ENCODE results near the gene TMEM186.
"Not testable (repeated sequence)": the region's sequence is repeated elsewhere in the genome, so short reads cannot be mapped to it uniquely, and the experiment has no call there.

The TMEM186 gene

DNA sequence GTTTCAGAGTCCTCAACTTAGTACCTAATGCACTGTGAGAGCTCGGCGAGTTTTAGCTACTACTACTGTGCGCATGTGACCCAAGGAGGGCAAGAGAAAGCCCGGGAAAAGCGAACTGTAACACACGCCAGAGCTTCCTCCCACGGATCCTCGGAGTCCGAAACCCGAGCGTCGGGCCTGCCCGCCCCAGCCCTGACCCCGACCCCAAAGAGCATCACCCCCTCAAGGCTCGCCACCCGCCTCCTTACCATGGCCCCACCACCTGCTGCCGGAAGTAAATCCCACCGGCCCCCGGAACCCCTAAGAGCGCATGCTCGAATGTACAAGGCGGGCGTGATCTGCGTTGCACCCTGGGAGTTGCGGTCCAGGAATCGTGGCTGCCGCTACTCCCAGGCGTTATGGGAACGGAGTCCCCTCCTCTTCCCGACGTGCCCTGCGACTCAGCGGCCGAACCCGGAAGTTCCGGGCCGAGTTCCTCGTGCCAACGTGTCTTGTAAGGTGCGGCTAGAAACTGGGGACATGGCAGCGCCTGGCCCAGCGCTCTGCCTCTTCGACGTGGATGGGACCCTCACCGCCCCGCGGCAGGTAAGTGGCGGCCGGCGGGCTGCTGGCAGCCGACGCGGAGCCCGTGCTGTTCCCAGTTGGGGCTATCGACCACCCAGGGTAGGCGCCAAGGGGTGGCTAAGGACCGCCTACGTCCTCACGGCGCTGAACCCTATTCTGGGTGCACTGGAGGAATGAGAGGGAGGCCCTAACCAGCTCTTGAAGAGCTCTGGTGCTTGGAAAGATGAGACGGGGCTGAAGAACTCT lies at the start of gene TMEM186, which contains the start of gene PMM2:
TMEM186 (minus strand) TSS at position 276 of the 810 bp plus-strand sequence; CDS start at position 251, 25 bp downstream.
PMM2 (plus strand) TSS at position 476 of the 810 bp plus-strand sequence; CDS start at position 520, 44 bp downstream.
- DNase-seq (ENCODE audit: low spot score): peak; percentile 94

GRCh38 chr16:8847145-8847544 lies 49.7 kb upstream of the TMEM186 start:
- DNase-seq (ENCODE audit: low spot score): no peak

GRCh38 chr16:8846401-8846932 lies 49.0 kb upstream of the TMEM186 start:
- no peak for DNase-seq (ENCODE audit: low spot score)

DNA sequence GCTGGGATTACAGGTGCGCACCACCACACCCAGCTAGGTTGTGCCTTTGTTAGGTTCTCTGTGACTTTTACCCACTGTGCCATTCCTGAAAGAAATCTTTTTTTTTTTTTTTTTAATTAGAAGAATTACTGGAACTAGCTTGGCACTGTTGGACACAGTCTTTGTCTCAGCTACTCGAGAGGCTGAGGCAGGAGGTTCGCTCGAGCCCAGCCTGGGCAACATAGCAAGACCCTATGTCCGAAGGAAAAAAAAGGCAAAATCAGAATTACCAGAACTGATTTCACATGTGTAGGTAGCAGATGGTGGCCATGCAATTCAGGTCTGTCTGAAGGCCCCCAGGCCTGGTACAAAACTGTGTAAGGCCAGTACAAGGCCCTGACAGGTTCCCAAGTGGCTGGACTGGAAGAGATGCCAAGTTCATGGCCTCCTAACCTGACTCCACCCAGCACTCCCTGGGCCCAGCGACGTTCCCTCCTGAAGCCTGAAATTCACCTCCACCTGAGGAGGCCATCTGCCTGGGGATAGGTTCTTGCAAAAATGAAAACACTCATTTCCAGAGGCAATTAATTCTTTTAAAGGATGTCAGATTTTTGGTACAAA lies 48.4 kb upstream of the TMEM186 start:
- DNase-seq (ENCODE audit: low spot score): no peak

GRCh38 chr16:8843296-8843695 lies 45.9 kb upstream of the TMEM186 start:
- not testable (repeated sequence) for DNase-seq (ENCODE audit: low spot score)

DNA sequence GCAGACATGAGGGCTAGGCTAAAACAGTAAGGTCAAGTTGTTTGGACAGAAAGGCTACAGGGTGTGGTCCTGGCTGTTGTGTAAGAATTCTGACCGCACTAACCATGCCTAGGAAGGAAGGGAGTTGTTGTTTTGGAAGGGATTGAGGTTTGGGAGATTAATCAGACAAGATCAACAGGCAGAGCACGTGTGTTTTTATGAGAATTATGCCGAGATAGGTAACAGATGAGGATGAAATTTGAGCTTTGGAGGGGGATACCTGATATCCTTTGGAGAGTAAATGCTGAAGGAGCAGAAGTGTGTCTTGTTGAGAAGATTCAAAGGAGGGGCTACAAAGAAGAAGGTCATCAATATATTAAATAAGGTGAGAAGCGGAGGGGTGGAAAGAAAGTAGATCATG lies 44.6 kb upstream of the TMEM186 start:
- not testable (repeated sequence) for DNase-seq (ENCODE audit: low spot score)

GRCh38 chr16:8837594-8837993 lies 40.2 kb upstream of the TMEM186 start:
- DNase-seq (ENCODE audit: low spot score): not testable (repeated sequence)

- DNase-seq (ENCODE audit: low spot score): not testable (repeated sequence)
These were observed 39.4 kb upstream of the TMEM186 start for GRCh38 chr16:8836797-8837196.

GRCh38 chr16:8832717-8833105 lies 35.3 kb upstream of the TMEM186 start:
- no peak for DNase-seq (ENCODE audit: low spot score)

DNA sequence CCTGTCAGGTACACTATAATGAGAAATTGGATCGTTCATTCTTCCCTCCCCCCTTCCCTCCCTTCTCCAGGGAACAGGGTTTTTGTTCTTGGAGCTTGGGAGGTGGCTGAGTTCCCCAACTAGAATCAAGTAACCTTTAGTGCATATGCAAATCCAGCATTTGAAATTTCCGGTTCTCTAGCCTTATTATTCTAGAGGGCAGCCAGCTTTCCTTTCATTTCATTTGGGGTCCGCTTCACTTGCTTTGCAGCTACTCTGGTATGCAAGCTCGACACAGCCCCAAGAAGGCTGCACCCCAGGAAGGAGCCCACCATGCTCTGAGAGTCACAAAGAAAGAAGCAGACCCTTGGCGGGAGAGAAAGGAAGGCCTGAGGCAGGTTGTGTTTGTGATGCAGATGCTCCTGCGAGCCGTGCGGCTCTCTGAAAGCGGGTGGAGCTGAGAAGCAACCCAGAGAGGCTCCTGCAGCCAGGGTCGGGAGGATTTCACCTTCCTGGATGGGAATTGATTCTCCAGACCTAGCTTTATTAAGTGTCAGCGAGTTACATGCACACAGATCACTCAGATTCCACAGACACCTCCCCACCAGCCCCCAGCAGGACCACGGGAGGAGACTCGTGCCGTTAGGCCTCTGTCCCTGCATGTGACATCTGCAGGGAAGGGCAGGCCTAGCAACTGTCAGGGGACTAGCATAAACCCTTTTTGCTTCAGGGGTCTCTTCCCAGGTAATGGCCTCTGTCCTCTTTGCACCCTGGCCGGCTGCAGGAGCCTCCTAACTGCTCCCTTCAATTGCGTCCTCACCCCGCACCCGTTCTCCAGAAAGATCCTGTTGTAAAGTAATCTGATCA lies 34.7 kb upstream of the TMEM186 start:
- no peak for DNase-seq (ENCODE audit: low spot score)

- DNase-seq (ENCODE audit: low spot score): no peak
These were observed 34.0 kb upstream of the TMEM186 start for GRCh38 chr16:8831450-8831849.

- DNase-seq (ENCODE audit: low spot score): no peak
These were observed 31.2 kb upstream of the TMEM186 start for GRCh38 chr16:8828541-8829165.

DNA sequence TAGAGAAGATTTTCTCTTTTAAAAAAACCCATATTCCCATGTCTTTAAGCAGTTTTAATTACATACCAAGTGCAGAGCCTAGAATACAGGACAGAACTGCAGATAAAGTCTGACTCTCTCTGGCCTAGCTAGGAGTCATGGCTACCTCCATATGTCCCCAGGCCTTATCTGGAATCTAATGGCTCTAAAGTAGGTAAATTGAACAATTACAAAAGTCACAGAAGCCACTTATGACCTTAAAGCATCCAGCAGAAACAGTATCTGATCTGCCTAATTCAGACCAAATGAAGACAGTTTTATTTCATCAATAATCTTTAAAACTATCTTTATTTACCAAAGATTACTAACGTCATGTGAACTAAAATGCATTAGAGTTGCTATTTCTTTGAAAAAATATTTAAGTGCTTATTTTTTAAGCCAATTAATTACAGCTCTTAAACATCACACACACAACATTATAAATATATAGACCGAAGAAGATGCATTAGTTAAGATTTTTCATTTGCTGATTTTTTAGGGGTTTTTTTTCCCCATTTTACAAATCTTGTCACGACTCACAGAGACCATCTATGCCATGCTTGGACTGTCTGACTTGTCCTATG lies 28.9 kb upstream of the TMEM186 start:
- no peak for DNase-seq (ENCODE audit: low spot score)

GRCh38 chr16:8822403-8822802 lies 25.0 kb upstream of the TMEM186 start:
- no peak for DNase-seq (ENCODE audit: low spot score)

DNA sequence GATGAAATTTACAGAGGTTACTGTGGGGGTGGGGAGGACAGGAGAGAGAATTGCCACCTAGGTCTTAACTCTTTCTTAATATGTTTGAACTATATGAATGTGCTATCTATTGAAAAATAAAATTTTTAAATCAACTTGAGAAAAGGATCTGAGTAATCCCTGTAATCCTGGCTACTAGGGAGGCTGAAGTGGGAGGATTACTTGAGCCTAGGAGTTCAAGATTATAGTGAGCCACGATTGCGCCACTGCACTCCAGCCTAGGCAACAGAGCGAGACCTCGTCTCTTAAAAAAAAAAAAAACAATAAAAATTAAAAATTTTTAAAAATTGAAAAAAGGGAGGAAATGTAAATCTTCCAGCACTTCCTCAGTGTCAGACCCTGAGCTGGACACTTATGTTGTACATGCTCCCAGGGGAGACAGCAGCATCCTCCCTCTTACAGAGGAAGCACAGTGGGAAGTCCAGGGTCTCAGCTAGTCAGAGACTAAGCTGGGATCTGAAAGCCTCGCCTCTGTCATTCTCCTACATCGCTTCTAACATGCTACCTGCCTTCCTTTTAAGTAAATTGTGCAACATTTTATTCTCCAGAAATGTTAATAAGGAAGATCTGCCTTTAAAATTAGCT lies 22.1 kb upstream of the TMEM186 start:
- no peak for DNase-seq (ENCODE audit: low spot score)

- DNase-seq (ENCODE audit: low spot score): no peak
These were observed 21.2 kb upstream of the TMEM186 start for GRCh38 chr16:8818504-8819270.

- no peak for DNase-seq (ENCODE audit: low spot score)
These were observed 19.7 kb upstream of the TMEM186 start for GRCh38 chr16:8816967-8817655.

- DNase-seq (ENCODE audit: low spot score): no peak
These were observed 16.8 kb upstream of the TMEM186 start for GRCh38 chr16:8814095-8814806.
